Measurements from ENCODE around the gene CCDC107.

- TF ChIP-seq CTCF (IDR thresholded peaks at IDR 0.05; ENCODE audit: low read depth, low read length) (no peak), EZH2phosphoT487 (IDR thresholded peaks at IDR 0.05; ENCODE audit: low read depth) (no peak)
Measured at GRCh38 chr9:35690294-35690613, 32.2 kb downstream of the CCDC107 start.

All from OCI-LY3 (cell line).